ENCODE measurements around the gene AMBRA1. TPM values are rescaled to one million over a fixed set of nuclear protein-coding genes. Genes with fewer than 3 reads are reported as not detected.

AMBRA1 gene
- total RNA-seq, 2 donors from 2014 or later = 35.2 to 42.2 TPM

DNA sequence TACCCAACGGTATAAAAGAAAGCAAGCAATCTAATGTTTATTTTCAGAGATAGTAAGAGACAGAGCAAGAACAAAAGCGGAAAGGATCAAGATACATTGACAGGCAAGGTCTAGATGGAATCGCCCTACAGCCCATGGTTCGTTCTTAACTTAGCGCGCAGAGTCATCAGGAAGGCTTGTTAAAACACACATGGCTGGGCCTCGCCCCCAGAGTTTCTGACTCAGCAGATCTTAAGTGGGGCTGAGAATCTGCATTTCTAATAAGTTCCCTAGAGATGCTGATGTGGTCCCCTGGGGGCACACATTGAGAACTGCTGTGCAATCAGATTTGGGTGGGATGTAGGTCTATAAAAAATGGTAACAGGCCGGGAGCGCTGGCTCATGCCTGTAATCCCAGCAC, 166.5 kb downstream of the AMBRA1 start:
- Histone ChIP-seq H3K27me3 (replicated peaks; ENCODE audit: insufficient read depth) (no peaks in the 10 kb centered on the region), H3K36me3 (peaks cover 8% of the 10 kb centered on the region), H3K4me1 (ENCODE audit: control insufficient read depth in 1 of 2, low read depth in 2 of 2) (no peaks in the 10 kb centered on the region), H3K9me3 (no peaks in the 10 kb centered on the region), H3K27ac (no peak overlapping the region), H3K4me3 (no peak overlapping the region)
- TF ChIP-seq, protein P1, sequence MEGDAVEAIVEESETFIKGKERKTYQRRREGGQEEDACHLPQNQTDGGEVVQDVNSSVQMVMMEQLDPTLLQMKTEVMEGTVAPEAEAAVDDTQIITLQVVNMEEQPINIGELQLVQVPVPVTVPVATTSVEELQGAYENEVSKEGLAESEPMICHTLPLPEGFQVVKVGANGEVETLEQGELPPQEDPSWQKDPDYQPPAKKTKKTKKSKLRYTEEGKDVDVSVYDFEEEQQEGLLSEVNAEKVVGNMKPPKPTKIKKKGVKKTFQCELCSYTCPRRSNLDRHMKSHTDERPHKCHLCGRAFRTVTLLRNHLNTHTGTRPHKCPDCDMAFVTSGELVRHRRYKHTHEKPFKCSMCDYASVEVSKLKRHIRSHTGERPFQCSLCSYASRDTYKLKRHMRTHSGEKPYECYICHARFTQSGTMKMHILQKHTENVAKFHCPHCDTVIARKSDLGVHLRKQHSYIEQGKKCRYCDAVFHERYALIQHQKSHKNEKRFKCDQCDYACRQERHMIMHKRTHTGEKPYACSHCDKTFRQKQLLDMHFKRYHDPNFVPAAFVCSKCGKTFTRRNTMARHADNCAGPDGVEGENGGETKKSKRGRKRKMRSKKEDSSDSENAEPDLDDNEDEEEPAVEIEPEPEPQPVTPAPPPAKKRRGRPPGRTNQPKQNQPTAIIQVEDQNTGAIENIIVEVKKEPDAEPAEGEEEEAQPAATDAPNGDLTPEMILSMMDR (IDR thresholded peaks at IDR 0.05) = no peak
- DNase-seq (ENCODE audit: low spot score) (no peak), ATAC-seq (ENCODE audit: insufficient number of reproducible peaks, low FRiP score, low read depth) (no peak)

DNA sequence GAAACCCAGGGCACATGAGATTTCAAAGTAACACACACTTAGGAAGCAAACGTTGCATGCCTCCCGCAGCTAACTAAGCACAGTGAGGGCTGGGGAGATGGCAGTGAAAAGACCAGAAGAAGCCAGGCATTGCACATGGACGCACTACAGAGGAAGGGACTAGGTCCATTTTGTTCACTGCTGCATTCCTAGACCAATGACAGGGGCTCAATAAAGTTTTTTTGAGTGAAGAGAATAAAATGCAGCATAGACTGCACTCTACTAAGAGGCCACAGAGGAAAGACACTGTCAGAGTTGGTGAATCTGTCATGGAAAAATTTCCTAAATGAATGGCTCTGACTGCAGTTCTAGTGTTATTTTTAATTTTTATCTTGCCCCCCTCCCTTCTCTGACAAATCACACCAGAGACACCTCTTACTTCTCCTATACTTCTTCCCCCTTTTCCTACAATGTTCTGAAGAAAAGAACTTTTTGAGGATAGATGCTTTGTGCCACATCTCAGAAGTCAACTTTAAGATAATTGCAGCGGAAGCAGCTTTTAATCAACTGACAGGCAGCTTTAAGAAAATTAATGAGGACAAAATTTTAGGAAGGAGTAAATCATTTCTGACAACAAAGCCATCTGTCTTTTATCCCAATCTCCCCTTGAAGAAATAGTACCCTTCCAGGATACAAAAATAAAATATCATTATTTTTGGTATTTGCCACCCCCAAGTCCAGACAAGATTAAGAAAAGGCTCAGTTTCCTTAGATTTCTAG, 167.4 kb downstream of the AMBRA1 start:
- Histone ChIP-seq H3K4me1 (ENCODE audit: control insufficient read depth in 1 of 2, low read depth in 2 of 2) (no peaks in the 10 kb centered on the region), H3K27me3 (replicated peaks; ENCODE audit: insufficient read depth) (no peaks in the 10 kb centered on the region), H3K36me3 (peaks cover 6% of the 10 kb centered on the region), H3K9me3 (no peaks in the 10 kb centered on the region), H3K4me3 (no peak overlapping the region), H3K27ac (no peak overlapping the region)
- DNase-seq (ENCODE audit: low spot score) (no peak), ATAC-seq (ENCODE audit: insufficient number of reproducible peaks, low FRiP score, low read depth) (no peak)
- TF ChIP-seq, protein P1 (IDR thresholded peaks at IDR 0.05) = no peak

DNA sequence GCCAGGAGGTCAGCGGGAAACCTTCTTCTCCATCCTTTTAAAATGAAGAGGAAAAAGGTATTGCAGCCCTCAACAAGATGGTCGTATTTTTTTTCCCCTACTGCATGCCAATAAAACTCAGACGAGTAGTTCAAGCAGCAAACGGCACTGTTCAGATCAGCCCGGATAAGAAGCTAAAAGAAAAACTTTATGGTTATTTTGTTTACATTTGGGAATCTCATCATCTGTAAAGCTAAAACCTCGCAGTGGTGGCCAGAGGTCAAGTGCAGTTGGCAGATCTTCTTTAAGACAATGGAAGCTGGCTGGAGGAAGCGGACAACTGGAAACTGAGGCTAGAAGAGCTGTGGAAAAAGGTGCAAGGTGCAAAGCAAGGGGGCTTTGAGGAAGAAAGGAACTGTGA, 171.2 kb downstream of the AMBRA1 start:
- TF ChIP-seq, protein P1 (IDR thresholded peaks at IDR 0.05) = no peak
- Histone ChIP-seq H3K27me3 (replicated peaks; ENCODE audit: insufficient read depth) (no peaks in the 10 kb centered on the region), H3K4me3 (no peak overlapping the region), H3K36me3 (peaks cover 3% of the 10 kb centered on the region), H3K27ac (no peak overlapping the region), H3K4me1 (ENCODE audit: control insufficient read depth in 1 of 2, low read depth in 2 of 2) (no peaks in the 10 kb centered on the region), H3K9me3 (no peaks in the 10 kb centered on the region)
- ATAC-seq (ENCODE audit: insufficient number of reproducible peaks, low FRiP score, low read depth) (no peak), DNase-seq (ENCODE audit: low spot score) (no peak)

DNA sequence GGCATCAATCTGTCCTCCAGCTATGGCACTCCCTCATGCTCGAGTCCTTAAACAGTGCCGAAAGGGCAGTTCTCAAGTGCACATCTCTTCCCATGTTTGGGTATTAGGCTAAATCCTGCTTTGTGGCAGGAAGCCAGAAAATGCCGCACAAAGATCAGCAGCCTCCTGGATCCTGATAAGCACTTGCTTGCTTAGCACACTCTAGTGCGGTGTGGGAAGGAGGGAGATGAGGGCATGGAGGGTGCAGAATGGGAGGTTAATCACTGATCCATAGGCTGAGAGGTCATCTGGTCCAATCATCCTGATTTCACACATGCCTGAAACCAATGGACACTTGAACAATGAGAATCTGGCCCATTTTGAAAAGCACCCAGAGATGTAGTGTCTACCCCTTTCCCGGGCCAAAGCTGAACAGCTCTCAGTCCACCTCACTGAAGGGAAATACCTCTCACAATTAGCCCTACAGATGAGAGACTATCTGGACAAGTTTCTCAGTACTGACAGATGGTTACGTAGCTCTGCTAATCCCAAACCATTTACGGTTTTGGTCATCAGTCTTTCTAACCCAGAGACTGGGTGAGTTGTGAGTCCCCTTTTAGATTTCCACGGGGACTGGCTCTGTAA, 172.5 kb downstream of the AMBRA1 start:
- no peak for ATAC-seq (ENCODE audit: insufficient number of reproducible peaks, low FRiP score, low read depth)
- Histone ChIP-seq H3K27me3 (replicated peaks; ENCODE audit: insufficient read depth) (no peaks in the 10 kb centered on the region), H3K9me3 (no peaks in the 10 kb centered on the region), H3K4me1 (ENCODE audit: control insufficient read depth in 1 of 2, low read depth in 2 of 2) (no peaks in the 10 kb centered on the region), H3K36me3 (peaks cover 10% of the 10 kb centered on the region), H3K27ac (no peak overlapping the region), H3K4me3 (no peak overlapping the region)
- DNase-seq (ENCODE audit: low spot score) = no peak
- TF ChIP-seq, protein P1 (IDR thresholded peaks at IDR 0.05) = no peak

DNA sequence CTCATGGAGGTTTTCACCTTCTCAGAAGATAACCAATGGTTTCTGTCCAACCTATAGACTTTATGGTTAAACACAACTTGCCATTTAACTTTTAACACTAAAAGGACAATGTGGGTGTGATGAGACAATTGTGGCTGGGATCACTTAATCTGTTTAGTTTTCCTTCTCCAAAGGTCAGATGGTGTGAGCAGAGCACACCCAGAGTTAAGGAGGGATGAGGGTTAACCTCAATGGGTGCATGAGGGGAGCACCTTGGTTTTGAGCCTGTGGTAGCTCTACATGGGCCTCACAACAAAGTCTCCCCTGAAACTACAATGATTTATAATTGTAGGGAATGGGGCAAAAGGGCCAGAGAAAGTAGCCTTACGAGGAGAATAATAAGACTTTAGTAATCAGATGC, 173.3 kb downstream of the AMBRA1 start:
- no peak for ATAC-seq (ENCODE audit: insufficient number of reproducible peaks, low FRiP score, low read depth)
- H3K36me3 ChIP-seq = peaks cover 18% of the 10 kb centered on the region

More for the DNA sequence above, 173.3 kb downstream of the AMBRA1 start:
- Histone ChIP-seq H3K4me1 (ENCODE audit: control insufficient read depth in 1 of 2, low read depth in 2 of 2) (no peaks in the 10 kb centered on the region), H3K4me3 (no peak overlapping the region), H3K27ac (no peak overlapping the region), H3K27me3 (replicated peaks; ENCODE audit: insufficient read depth) (no peaks in the 10 kb centered on the region), H3K9me3 (no peaks in the 10 kb centered on the region)
- TF ChIP-seq, protein P1 (IDR thresholded peaks at IDR 0.05) = no peak
- no peak for DNase-seq (ENCODE audit: low spot score)
